GM21367 (cell line): Measurements from ENCODE around the gene CNTNAP1.
"Not testable (repeated sequence)": the region's sequence is repeated elsewhere in the genome, so short reads cannot be mapped to it uniquely, and the experiment has no call there.

Experiments used
- ATAC-seq: cut with Tn5 transposase; IDR thresholded peaks from one replicate; pipeline ENCODE4 v1.9.1; 2021; ENCODE audit not compliant: unreplicated experiment

CNTNAP1 gene

GRCh38 chr17:42723636-42724035, 41.3 kb downstream of the CNTNAP1 start:
- no peak for ATAC-seq

- ATAC-seq, result no peak
Observed at GRCh38 chr17:42725143-42725542, 42.8 kb downstream of the CNTNAP1 start.

GRCh38 chr17:42740699-42741098, 58.4 kb downstream of the CNTNAP1 start:
- ATAC-seq, result no peak

- not testable (repeated sequence) for ATAC-seq
Observed at GRCh38 chr17:42742916-42743315, 60.6 kb downstream of the CNTNAP1 start.

- ATAC-seq, result no peak
Observed at GRCh38 chr17:42743595-42744282, 61.4 kb downstream of the CNTNAP1 start.

- peak; percentile 41 for ATAC-seq
Observed at GRCh38 chr17:42744283-42744805, 62.0 kb downstream of the CNTNAP1 start.

GRCh38 chr17:42744806-42745617, 62.7 kb downstream of the CNTNAP1 start, which contains the start of gene EZH1:
Gene EZH1, minus strand, starts transcription at chr17:42745040. Its CDS starts 16,099 bp downstream, at chr17:42728941.
- ATAC-seq, result peak; percentile 62

- no peak for ATAC-seq
Observed at GRCh38 chr17:42748202-42748907, 66.0 kb downstream of the CNTNAP1 start.

GRCh38 chr17:42748908-42749798, 66.8 kb downstream of the CNTNAP1 start:
- ATAC-seq, result no peak
